GM18517 (cell line): ENCODE results near the gene SP140.
"Not testable (repeated sequence)": the region's sequence is repeated elsewhere in the genome, so short reads cannot be mapped to it uniquely, and the experiment has no call there.

ENCODE experiments used
- ATAC-seq: cut with Tn5 transposase; IDR thresholded peaks from one replicate; pipeline ENCODE4 v1.9.1; 2021; ENCODE audit warnings: mild to moderate bottlenecking, moderate library complexity; ENCODE audit not compliant: unreplicated experiment

The SP140 gene

GRCh38 chr2:230282936-230283335 lies 57.4 kb downstream of the SP140 start:
- no peak for ATAC-seq

DNA sequence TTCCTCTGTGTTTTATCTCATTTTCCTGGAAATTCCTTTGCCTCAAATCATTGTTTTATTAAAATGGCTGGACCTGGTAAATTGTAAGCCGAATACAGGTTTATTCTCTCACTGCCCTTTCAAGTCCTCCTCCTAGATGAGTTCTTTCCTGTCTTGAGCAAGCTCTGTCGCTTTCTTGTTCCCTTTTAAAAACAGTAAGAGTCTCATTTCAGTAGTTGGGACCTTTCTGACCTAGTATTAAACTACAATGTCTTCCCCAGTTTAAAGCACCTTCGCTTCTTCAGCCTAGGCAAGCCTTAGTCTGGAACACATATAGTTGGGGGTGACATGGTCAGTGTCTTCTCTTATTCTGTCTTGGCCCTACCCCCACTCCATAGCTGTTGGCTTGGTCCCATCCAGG lies 60.5 kb downstream of the SP140 start:
- ATAC-seq, result no peak

DNA sequence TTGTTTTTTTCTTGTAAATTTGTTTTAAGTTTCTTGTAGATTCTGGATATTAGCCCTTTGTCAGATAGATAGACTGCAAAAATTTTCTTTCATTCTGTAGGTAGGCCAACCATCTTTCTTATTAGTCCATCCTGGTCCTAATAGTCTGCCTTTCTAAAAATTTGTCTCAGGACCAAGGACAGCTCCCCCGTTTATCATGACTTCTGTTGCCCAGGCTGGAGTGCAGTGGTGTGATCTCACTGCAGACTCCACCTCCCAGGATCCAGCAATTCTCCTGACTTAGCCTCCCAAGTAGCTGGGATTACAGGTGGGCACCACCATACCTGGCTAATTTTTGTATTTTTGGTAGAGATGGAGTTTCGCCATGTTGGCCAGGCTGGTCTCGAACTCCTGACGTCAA lies 63.8 kb downstream of the SP140 start:
- not testable (repeated sequence) for ATAC-seq

DNA sequence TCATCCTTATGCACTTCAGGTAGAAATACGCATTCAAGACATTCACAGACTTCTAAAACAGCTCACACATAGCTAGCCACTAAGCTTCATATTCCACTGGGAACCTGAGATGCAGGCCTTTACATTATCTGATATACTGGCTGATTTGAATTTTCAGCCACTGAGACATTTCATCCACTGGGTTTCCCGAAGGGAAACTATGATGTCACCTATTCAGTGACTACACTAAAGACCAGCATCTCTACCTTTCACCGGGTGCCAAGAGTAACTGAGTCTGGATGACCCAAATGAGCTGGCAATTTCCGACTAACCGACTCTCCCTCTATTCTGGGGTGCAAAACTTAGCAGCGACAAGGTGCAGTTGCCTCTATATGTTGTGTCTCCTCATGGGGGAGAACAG lies 69.7 kb downstream of the SP140 start:
- ATAC-seq, result no peak

DNA sequence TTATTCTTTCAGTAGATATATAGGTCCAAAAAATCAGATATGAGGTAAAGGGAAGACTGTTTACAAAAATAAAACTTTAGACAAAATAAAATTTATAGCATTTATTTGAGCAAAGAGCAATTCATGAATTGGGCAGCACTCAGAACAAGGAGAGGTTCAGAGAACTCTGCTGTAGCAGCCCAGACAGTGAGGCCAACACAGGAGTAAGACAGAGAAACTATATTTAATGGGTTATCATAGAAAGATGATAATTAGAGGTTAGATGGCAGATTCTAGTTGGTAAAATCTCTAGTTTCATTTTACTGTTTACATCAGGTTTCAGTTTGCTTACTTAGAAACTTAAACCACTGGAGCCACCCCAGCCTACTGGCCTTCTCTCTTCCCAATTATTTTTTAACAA lies 71.4 kb downstream of the SP140 start:
- ATAC-seq, result no peak

DNA sequence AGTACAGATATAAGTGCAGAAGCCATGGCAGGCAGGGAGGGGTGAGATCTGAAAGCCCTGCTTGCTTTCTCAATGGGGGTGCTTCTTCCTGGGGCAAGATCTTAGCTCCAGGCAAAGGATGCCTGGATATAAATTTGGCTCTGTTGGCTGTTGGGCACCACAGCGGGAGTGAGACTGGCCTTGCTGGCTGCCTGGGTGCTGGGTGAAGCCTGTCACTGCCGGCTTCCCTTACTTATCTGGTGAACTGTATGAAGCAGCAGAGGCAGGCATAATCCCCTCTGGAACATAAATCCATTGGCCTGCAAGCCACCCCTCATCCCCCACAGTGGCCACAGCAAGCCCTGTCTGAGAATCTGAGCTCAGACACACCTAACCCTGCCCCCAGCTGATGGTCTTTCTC lies 74.1 kb downstream of the SP140 start:
- no peak for ATAC-seq

DNA sequence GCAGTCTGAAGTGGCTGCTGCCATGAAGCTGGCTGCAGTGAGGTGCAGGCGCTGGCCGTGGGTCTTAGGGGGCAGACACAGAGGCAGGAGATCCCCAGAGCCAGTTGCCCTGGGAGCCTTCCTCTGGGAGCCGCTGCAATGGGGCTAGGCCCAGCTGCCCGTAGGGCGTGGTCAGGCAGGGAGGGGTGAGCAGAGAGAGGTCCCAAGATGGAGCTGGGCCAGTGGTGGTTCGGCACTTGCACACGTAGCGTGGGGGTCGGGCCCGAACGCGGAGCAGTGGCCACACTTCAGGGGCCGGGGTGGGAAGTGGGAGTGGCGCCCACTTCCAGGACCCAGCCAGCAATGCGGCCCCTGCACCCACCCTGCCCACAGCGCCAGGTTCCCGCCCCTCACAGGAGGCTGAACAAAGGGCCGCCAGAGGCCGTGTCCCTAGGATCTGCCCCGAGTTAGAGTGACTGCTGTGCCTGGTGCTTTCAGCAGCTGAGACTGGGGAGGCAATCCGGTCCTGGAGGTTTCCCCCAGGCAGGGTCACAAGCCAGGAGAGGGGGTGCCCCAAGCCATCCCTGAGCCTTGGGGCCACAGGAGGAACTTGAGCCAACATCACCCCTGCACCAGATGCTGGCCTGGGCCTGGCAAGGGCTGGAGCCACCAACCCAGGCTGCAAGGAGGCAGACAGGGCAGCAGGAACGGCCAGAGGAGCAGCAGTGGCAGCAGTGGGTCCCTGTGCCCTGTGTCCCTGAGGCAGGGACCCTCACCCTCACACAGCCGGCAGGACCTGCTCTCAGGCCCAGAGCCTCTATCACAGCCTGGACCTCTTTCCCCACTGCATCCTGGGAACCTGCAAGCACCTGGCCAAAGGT lies 80.1 kb downstream of the SP140 start:
- no peak for ATAC-seq

- ATAC-seq, result no peak
Measured at GRCh38 chr2:230306474-230306873, 80.9 kb downstream of the SP140 start.

DNA sequence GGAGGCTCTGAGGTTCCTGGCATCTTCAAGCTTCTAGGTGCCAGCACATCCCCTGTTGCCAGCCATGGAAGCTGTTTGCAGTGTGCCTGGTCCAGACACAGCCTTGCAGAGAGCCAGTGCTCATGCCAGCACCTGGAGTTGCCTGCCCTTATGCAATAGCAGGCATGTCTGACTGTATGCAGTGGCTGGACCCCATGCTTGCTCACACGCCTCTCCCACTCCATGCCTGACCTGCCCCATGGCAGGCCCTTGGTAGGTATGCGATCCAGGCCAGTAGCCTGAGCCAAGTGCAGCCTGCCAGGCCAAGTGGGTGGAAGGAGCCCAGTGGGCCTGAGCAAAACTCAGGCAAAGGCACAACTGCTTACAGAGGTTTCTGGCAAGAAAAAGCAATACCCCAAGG lies 81.9 kb downstream of the SP140 start:
- no peak for ATAC-seq

DNA sequence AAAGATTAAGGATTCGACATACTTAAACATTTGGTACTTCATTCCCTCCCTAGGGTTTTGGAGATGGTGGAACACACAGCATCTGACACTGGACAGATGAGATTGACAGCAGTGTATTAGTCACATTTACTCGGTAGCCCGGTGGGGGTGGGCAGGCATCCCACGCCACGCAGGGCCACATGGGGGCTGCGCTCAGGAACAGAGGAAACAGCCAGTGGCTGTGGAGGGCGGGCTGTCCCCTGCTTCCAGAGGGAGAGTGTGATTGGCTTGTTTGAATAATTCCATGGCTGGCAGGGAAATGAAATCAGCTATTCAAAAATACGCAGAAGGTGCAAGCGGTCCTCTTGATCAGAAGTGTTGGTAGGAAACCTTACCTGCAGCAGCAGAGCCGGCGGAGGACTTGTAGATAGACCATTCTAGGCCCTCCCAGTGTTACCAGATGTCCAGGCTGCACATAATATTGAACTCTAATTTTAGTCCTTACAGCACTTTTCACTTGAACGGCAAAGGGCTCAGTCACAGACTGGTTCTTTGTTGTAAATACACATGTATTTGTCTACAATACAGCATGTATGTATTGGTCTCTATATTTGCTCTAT lies 83.0 kb downstream of the SP140 start:
- ATAC-seq, result no peak

- ATAC-seq, result not testable (repeated sequence)
Measured at GRCh38 chr2:230310792-230311191, 85.3 kb downstream of the SP140 start.

- not testable (repeated sequence) for ATAC-seq
Measured at GRCh38 chr2:230311634-230312033, 86.1 kb downstream of the SP140 start.

GRCh38 chr2:230312638-230313037 lies 87.1 kb downstream of the SP140 start:
- no peak for ATAC-seq

- ATAC-seq, result no peak
Measured at GRCh38 chr2:230317366-230317765, 91.8 kb downstream of the SP140 start.

DNA sequence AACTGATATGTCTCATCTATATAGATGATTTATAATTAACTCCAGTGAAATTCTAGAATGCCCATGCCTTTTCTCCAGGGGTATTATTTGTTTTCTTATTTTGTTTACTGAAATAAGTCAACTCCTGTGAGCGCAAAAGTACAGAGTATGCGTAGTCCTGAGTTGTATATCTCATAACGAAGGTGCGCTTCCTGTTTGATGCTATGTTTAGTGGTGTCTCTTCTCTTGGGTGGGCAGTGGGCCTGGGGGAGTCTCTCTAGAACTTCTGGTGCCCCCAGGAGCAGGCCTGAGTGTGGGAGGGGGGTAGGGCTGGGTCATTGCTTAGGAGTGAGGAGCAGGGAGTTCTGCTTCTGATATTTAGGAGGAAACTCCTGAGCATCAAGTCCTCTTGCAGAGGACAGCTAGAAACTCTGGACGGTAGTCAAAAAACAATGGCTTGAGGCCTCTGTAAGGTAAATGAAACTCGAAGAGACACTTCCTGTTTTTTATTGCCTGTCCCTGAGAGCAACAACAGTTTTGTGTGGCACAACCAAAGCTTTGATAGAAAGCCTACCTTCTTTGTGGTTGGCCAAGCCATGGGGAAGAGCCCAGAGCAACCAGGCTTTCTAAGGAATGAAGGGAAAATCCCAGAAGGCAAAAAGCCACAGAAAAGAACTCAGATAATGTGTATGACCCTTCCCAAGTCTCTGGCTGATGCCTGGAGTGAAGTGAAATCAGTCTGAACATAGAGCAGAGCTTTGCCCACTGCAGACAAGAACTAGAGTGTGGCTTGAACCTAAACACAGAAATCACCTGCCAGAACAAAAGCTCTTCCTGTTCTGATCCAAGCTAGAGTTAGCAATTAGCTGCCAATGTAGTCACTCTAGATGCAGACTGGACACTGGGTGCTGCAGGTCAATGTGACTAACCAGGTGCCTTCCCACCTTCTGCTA lies 92.9 kb downstream of the SP140 start:
- peak; percentile 9 for ATAC-seq

DNA sequence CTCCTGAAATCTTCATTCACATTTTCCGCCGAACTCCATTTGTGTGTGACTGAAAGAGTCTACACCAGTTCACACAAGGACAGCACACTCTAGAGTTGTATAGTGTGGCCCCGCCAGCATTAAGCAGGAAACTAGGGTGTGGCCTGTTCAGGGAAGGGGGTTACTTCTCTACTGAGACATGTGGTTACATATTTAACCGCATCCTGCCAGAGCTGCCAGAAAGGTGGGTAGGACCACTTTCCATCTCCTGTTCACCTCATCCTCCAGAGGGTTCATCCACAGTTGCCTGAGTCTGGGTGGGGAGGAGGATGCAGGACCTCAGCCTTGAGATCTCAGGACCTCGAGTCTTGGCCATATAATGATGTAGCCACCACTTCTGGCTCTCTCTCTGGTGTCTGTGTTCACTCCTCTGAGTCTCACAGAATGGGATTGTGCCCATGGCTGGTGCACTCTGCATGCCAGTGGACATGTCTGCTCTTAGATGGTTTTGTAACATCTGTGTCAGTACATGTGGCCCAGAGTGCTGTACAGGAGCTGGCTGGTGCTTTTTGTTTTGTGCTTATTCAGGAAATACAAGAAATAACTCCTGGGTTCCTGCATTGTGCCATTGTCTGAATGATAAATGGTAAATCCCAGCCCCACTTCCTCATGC lies 93.8 kb downstream of the SP140 start:
- ATAC-seq, result peak; percentile 81

- no peak for ATAC-seq
Measured at GRCh38 chr2:230321031-230321430, 95.5 kb downstream of the SP140 start.

- ATAC-seq, result no peak
Measured at GRCh38 chr2:230322561-230323384, 97.2 kb downstream of the SP140 start.

DNA sequence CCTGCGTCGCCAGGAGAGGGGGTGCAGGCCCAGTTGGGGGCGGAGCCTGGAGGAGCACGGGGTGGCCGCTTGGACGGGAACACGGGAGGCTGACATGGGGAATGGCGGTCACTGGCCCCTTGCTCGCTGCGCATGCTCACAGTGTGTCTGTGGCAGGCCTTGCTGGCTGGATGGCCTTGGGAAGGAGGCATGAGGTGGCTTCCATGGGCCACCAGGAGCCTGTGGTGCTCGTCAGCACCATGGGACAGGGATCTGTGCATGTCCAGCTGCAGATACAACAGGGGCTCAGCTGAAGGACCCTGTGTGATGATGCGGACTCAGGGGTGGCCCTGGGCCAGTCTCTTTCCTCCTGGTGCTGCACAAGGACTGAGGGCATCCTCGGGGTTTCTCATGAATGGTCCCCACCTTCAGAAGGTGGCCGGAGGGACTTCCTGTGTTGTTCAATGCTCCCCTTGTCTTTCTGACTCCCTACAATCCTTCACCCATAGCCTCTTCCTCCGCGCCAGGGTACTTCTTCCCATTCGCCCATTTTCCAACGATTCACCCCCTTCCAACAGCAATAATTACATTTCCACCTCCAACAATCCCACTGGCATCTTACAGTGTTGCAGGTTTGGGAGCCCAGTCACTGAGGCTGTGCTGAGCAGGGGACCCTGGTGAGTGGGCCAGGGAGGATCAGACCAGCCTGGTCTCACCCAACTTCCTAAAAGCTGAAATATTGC lies 98.0 kb downstream of the SP140 start:
- no peak for ATAC-seq
